Type B pancreatic cell (in vitro differentiated cells): ENCODE data around the gene TAF1B. TPM values are rescaled to one million over a fixed set of nuclear protein-coding genes. Genes with fewer than 3 reads are reported as not detected.

Source experiments
- DNase-seq: peaks from one replicate; pipeline ENCODE4 v3.0.0; 2021; ENCODE audit warnings: mixed read lengths; ENCODE audit not compliant: unreplicated experiment; ENCODE audit errors: extremely low spot score
- H3K27ac Mint-ChIP-seq: 2 replicates; pipeline ENCODE4 v1.8.0; 2021; ENCODE audit warnings: mild to moderate bottlenecking, mixed read lengths
- H3K27me3 Mint-ChIP-seq: 2 replicates; pipeline ENCODE4 v1.8.0; 2021; ENCODE audit warnings: mixed read lengths
- H3K36me3 Mint-ChIP-seq: 2 replicates; pipeline ENCODE4 v1.8.0; 2021; ENCODE audit warnings: mixed read lengths
- H3K4me1 Mint-ChIP-seq: one replicate; pipeline ENCODE4 v1.8.0; 2021; ENCODE audit warnings: mixed read lengths; ENCODE audit not compliant: unreplicated experiment
- H3K4me3 Mint-ChIP-seq: 2 replicates; pipeline ENCODE4 v1.8.0; 2021; ENCODE audit warnings: mild to moderate bottlenecking, mixed read lengths
- H3K9me3 Mint-ChIP-seq: 2 replicates; pipeline ENCODE4 v1.8.0; 2021; ENCODE audit warnings: mixed read lengths
- CTCF ChIP-seq: fragments of 200-600 bp; sonication (generic); conservative IDR thresholded peaks from 2 replicates; pipeline ENCODE4 v1.5.0; 2021; ENCODE audit warnings: antibody characterized with exemption, mild to moderate bottlenecking
- total RNA-seq: library from RNA; stranded (reverse); gene quantifications from 2 replicates; pipeline ENCODE4 v1.2.1, GENCODE V29; 2021; ENCODE audit warnings: low replicate concordance

Gene TAF1B
- total RNA-seq, 1 donor from 2014 or later = 34.1 TPM

GRCh38 chr2:9949239-9949991 is 106.1 kb downstream of the TAF1B start:
- Mint-ChIP-seq H3K4me3 (peak overlapping the region; percentile 90), H3K27ac (peak overlapping the region; percentile 89), H3K36me3 (peaks cover 4% of the 10 kb centered on the region), H3K27me3 (peaks cover 48% of the 10 kb centered on the region), H3K9me3 (no peaks in the 10 kb centered on the region), H3K4me1 (peaks cover 14% of the 10 kb centered on the region)
- no peak for DNase-seq
- no peak for TF ChIP-seq CTCF

GRCh38 chr2:9949992-9950520 is 106.8 kb downstream of the TAF1B start:
- no peak for TF ChIP-seq CTCF
- DNase-seq = no peak
- Mint-ChIP-seq H3K4me3 (peak overlapping the region; percentile 90), H3K27me3 (peaks cover 51% of the 10 kb centered on the region), H3K9me3 (no peaks in the 10 kb centered on the region), H3K36me3 (peaks cover 8% of the 10 kb centered on the region), H3K4me1 (peaks cover 17% of the 10 kb centered on the region), H3K27ac (peak overlapping the region; percentile 89)

- no peaks in the 10 kb centered on the region for H3K9me3 Mint-ChIP-seq
- peak overlapping the region; percentile 89 for H3K27ac Mint-ChIP-seq
- H3K27me3 Mint-ChIP-seq = peaks cover 50% of the 10 kb centered on the region
- TF ChIP-seq CTCF = peak; percentile 29
- DNase-seq = peak; percentile 78
- peak overlapping the region; percentile 90 for H3K4me3 Mint-ChIP-seq
- H3K4me1 Mint-ChIP-seq = peaks cover 18% of the 10 kb centered on the region
- H3K36me3 Mint-ChIP-seq = peaks cover 8% of the 10 kb centered on the region
Observed at GRCh38 chr2:9950521-9951271, 107.4 kb downstream of the TAF1B start.

- H3K4me1 Mint-ChIP-seq = peaks cover 20% of the 10 kb centered on the region
- DNase-seq = no peak
- H3K4me3 Mint-ChIP-seq = peak overlapping the region; percentile 81
- H3K27me3 Mint-ChIP-seq = peaks cover 49% of the 10 kb centered on the region
- TF ChIP-seq CTCF = peak; percentile 27
- no peak overlapping the region for H3K27ac Mint-ChIP-seq
- H3K36me3 Mint-ChIP-seq = peaks cover 8% of the 10 kb centered on the region
- no peaks in the 10 kb centered on the region for H3K9me3 Mint-ChIP-seq
Observed at GRCh38 chr2:9951272-9951521, 107.9 kb downstream of the TAF1B start.

- TF ChIP-seq CTCF = no peak
- H3K27ac Mint-ChIP-seq = peak within 1 kb of the TSS; percentile 95
- peaks cover 20% of the 10 kb centered on the region for H3K4me1 Mint-ChIP-seq
- DNase-seq = peak; percentile 97
- peaks cover 8% of the 10 kb centered on the region for H3K36me3 Mint-ChIP-seq
- peaks cover 49% of the 10 kb centered on the region for H3K27me3 Mint-ChIP-seq
- H3K9me3 Mint-ChIP-seq = no peaks in the 10 kb centered on the region
- peak within 1 kb of the TSS; percentile 93 for H3K4me3 Mint-ChIP-seq
Observed at GRCh38 chr2:9951522-9952285, 108.4 kb downstream of the TAF1B start, which contains the start of gene GRHL1. GRHL1 (plus strand) TSS chr2:9951693; CDS start chr2:9951834, 141 bp downstream.
